GM12872 (cell line): ENCODE data around the gene NUP214.

Source experiments
- CTCF ChIP-seq: IDR thresholded peaks from 3 replicates; pipeline ENCODE4 v1.5.1; 2011; ENCODE audit warnings: low read depth, mild to moderate bottlenecking, low read length, moderate library complexity; ENCODE audit not compliant: insufficient read depth

The NUP214 gene

GRCh38 chr9:131264231-131264630 is 138.8 kb downstream of the NUP214 start:
- no peak for TF ChIP-seq CTCF

- no peak for TF ChIP-seq CTCF
Measured at GRCh38 chr9:131266266-131267229, 141.2 kb downstream of the NUP214 start.

- TF ChIP-seq CTCF, result no peak
Measured at GRCh38 chr9:131270171-131271015, 145.0 kb downstream of the NUP214 start.

- TF ChIP-seq CTCF, result no peak
Measured at GRCh38 chr9:131271506-131271931, 146.1 kb downstream of the NUP214 start.

GRCh38 chr9:131272212-131272611 is 146.8 kb downstream of the NUP214 start:
- 0 out of 3 replicates have a peak, but pooled peaks have one; percentile 6 for TF ChIP-seq CTCF

- peak; percentile 35; the same call in 2 of the 3 replicates for TF ChIP-seq CTCF
Measured at GRCh38 chr9:131273146-131273855, 147.9 kb downstream of the NUP214 start.
